PFSK-1 (cell line): ENCODE results near the gene AP2B1.

Source experiments
- FOXP2 ChIP-seq: optimal IDR thresholded peaks from 2 replicates; pipeline ENCODE3; 2011; ENCODE audit warnings: borderline replicate concordance, control low read depth, inconsistent platforms; ENCODE audit not compliant: insufficient read depth; ENCODE audit errors: extremely low read length, extremely low read depth
- POLR2AphosphoS5 ChIP-seq: IDR thresholded peaks from 2 replicates; pipeline ENCODE4 v1.6.1; 2012; ENCODE audit warnings: low read depth, mild to moderate bottlenecking, control low read depth, low read length, moderate library complexity
- SIN3A ChIP-seq: IDR thresholded peaks from 2 replicates; pipeline ENCODE4 v1.6.1; 2012; ENCODE audit warnings: mild to moderate bottlenecking, low read length, moderate library complexity, borderline replicate concordance; ENCODE audit not compliant: insufficient read depth
- TAF1 ChIP-seq: IDR thresholded peaks from 2 replicates; pipeline ENCODE4 v1.6.1; 2012; ENCODE audit warnings: low read length, control low read depth, borderline replicate concordance; ENCODE audit not compliant: insufficient read depth
- TF ChIP-seq, protein P1 (sequence below), 2 experiments: IDR thresholded peaks; 2 replicates each; pipeline versions ENCODE4 v1.6.1 to v1.8.0; 2011 to 2012; ENCODE audit warnings: low read depth in 2 of 2, low read length in 2 of 2, control low read depth in 1 of 2, inconsistent platforms in 1 of 2, mild to moderate bottlenecking in 1 of 2, moderate library complexity in 1 of 2; ENCODE audit not compliant: insufficient read depth in 1 of 2

DNA sequence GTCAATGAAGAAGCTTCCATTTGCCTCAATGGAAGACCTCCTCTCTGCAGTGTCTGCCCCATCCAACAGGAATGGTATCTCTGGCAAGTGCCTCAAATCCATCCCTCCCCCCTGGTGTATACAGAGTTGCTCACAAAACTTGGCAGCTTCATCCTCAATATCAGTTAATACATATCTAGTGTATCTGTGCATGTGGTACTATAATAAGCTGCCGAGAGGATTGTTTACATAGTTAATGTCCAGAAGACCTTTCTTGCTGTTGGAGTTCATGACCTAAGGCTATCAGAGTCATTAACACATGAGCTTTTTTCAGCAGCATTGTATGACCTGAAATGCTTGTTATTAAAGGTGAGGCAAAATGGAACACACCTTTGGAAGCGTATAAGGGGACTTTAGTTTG is 130.4 kb downstream of the AP2B1 start:
- TF ChIP-seq, protein P1, sequence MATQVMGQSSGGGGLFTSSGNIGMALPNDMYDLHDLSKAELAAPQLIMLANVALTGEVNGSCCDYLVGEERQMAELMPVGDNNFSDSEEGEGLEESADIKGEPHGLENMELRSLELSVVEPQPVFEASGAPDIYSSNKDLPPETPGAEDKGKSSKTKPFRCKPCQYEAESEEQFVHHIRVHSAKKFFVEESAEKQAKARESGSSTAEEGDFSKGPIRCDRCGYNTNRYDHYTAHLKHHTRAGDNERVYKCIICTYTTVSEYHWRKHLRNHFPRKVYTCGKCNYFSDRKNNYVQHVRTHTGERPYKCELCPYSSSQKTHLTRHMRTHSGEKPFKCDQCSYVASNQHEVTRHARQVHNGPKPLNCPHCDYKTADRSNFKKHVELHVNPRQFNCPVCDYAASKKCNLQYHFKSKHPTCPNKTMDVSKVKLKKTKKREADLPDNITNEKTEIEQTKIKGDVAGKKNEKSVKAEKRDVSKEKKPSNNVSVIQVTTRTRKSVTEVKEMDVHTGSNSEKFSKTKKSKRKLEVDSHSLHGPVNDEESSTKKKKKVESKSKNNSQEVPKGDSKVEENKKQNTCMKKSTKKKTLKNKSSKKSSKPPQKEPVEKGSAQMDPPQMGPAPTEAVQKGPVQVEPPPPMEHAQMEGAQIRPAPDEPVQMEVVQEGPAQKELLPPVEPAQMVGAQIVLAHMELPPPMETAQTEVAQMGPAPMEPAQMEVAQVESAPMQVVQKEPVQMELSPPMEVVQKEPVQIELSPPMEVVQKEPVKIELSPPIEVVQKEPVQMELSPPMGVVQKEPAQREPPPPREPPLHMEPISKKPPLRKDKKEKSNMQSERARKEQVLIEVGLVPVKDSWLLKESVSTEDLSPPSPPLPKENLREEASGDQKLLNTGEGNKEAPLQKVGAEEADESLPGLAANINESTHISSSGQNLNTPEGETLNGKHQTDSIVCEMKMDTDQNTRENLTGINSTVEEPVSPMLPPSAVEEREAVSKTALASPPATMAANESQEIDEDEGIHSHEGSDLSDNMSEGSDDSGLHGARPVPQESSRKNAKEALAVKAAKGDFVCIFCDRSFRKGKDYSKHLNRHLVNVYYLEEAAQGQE (IDR thresholded peaks at IDR 0.05; ENCODE audit: insufficient read depth in 1 of 2, low read depth in 2 of 2, low read length in 2 of 2): no peak
- TF ChIP-seq SIN3A: no peak
- TF ChIP-seq TAF1: no peak
- TF ChIP-seq POLR2AphosphoS5: no peak
- TF ChIP-seq FOXP2: no peak
